ENCODE measurements around the gene ADAMTS18. TPM values are rescaled to one million over a fixed set of nuclear protein-coding genes. Genes with fewer than 3 reads are reported as not detected.

ADAMTS18 gene
- total and polyA plus RNA-seq, 4 donors = under 0.01 to 0.17 TPM; not detected in 2

GRCh38 chr16:77331043-77331442 lies 103.8 kb downstream of the ADAMTS18 start:
- TF ChIP-seq NR2F2 (IDR thresholded peaks at IDR 0.05) = no peak
- TF ChIP-seq JUND (IDR thresholded peaks at IDR 0.05) = no peak
- no peak for TF ChIP-seq ATF3 (IDR thresholded peaks at IDR 0.05)
- TF ChIP-seq HNF4A (conservative IDR thresholded peaks at IDR 0.05) = no peak
- no peak for TF ChIP-seq TAF1 (conservative IDR thresholded peaks at IDR 0.05)
- no peak for TF ChIP-seq SP1 (IDR thresholded peaks at IDR 0.05)
- no peak for TF ChIP-seq FOXA1 (IDR thresholded peaks at IDR 0.05)
- no peak for TF ChIP-seq YY1 (IDR thresholded peaks at IDR 0.05)
- no peak for TF ChIP-seq MAX (IDR thresholded peaks at IDR 0.05)
- TF ChIP-seq CTCF (IDR thresholded peaks at IDR 0.05; ENCODE audit: low read depth, low read length, missing input control) = no peak
- TF ChIP-seq RAD21 (IDR thresholded peaks at IDR 0.05) = no peak
- no peak for TF ChIP-seq FOXA2 (IDR thresholded peaks at IDR 0.05)
- TF ChIP-seq ZBTB33 (IDR thresholded peaks at IDR 0.05) = no peak
- no peak for TF ChIP-seq RXRA (IDR thresholded peaks at IDR 0.05)
- no peak for TF ChIP-seq EGR1 (IDR thresholded peaks at IDR 0.05; ENCODE audit: low read depth in 2 of 2)
- no peak for TF ChIP-seq HNF4G (IDR thresholded peaks at IDR 0.05)
- no peak for TF ChIP-seq REST (IDR thresholded peaks at IDR 0.05)
- Histone ChIP-seq H3K4me3 (ENCODE audit: low read depth in 1 of 3, low read length in 3 of 3) (no peak overlapping the region), H3K4me1 (ENCODE audit: control insufficient read depth in 4 of 4, insufficient read depth in 4 of 4, low read length in 3 of 4) (no peaks in the 10 kb centered on the region)

More at GRCh38 chr16:77331043-77331442, 103.8 kb downstream of the ADAMTS18 start:
- no peaks in the 10 kb centered on the region for H3K36me3 ChIP-seq (ENCODE audit: control insufficient read depth in 4 of 4, insufficient read depth in 3 of 4, low read depth in 1 of 4, low read length in 3 of 4)
- H3K9ac ChIP-seq (ENCODE audit: low read depth in 1 of 2, low read length in 2 of 2) = no peak overlapping the region
- no peak for DNase-seq (ENCODE audit: low spot score)
- no peaks in the 10 kb centered on the region for H3K9me3 ChIP-seq (ENCODE audit: control insufficient read depth in 4 of 4, low read length in 3 of 4)
- peaks cover 0 to 4% (median 0%) of the 10 kb centered on the region in 4 donors for H3K27me3 ChIP-seq (ENCODE audit: control insufficient read depth in 4 of 4, insufficient read depth in 4 of 4, low read length in 3 of 4)
- H3K27ac ChIP-seq (ENCODE audit: low read depth in 1 of 2, low read length in 2 of 2) = no peak overlapping the region

Data from liver (tissue), 9 donors.